ENCODE data around the gene TBX6.

The TBX6 gene

GRCh38 chr16:30069611-30070462 is 21.9 kb downstream of the TBX6 start:
- H3K36me3 ChIP-seq (ENCODE audit: control insufficient read depth, insufficient read depth, low read length): peaks cover 66% of the 10 kb centered on the region
- no peaks in the 10 kb centered on the region for H3K9me3 ChIP-seq (ENCODE audit: control insufficient read depth, low read length)
- H3K27ac ChIP-seq (ENCODE audit: low read depth, low read length, severe bottlenecking): no peak overlapping the region
- H3K4me3 ChIP-seq (ENCODE audit: extremely low read depth, insufficient read depth, low read length, poor library complexity, severe bottlenecking): no peak overlapping the region
- H3K4me1 ChIP-seq (ENCODE audit: control insufficient read depth, insufficient read depth, low read length, poor library complexity, severe bottlenecking): peaks cover 22% of the 10 kb centered on the region
- 96% methylated on average over 22 to 27 of the region's 31 CpGs for WGBS, 2 experiments (ENCODE audit: insufficient coverage in 2 of 2)

GRCh38 chr16:30068750-30069610 is 22.7 kb downstream of the TBX6 start:
- 95 to 100% methylated on average over 12 to 14 of the region's 17 CpGs for WGBS, 2 experiments (ENCODE audit: insufficient coverage in 2 of 2)
- Histone ChIP-seq H3K4me1 (ENCODE audit: control insufficient read depth, insufficient read depth, low read length, poor library complexity, severe bottlenecking) (peaks cover 22% of the 10 kb centered on the region), H3K9me3 (ENCODE audit: control insufficient read depth, low read length) (no peaks in the 10 kb centered on the region), H3K36me3 (ENCODE audit: control insufficient read depth, insufficient read depth, low read length) (peaks cover 66% of the 10 kb centered on the region), H3K27ac (ENCODE audit: low read depth, low read length, severe bottlenecking) (no peak overlapping the region), H3K4me3 (ENCODE audit: extremely low read depth, insufficient read depth, low read length, poor library complexity, severe bottlenecking) (no peak overlapping the region)

GRCh38 chr16:30068333-30068732 is 23.4 kb downstream of the TBX6 start:
- Histone ChIP-seq H3K4me3 (ENCODE audit: extremely low read depth, insufficient read depth, low read length, poor library complexity, severe bottlenecking) (no peak overlapping the region), H3K4me1 (ENCODE audit: control insufficient read depth, insufficient read depth, low read length, poor library complexity, severe bottlenecking) (peaks cover 28% of the 10 kb centered on the region), H3K9me3 (ENCODE audit: control insufficient read depth, low read length) (no peaks in the 10 kb centered on the region), H3K36me3 (ENCODE audit: control insufficient read depth, insufficient read depth, low read length) (peaks cover 66% of the 10 kb centered on the region), H3K27ac (ENCODE audit: low read depth, low read length, severe bottlenecking) (no peak overlapping the region)
- 96 to 99% methylated on average over 7 to 9 of the region's 9 CpGs for WGBS, 2 experiments (ENCODE audit: insufficient coverage in 2 of 2)

GRCh38 chr16:30067584-30067916 is 24.2 kb downstream of the TBX6 start:
- 94 to 96% methylated on average over 3 to 5 of the region's 6 CpGs for WGBS, 2 experiments (ENCODE audit: insufficient coverage in 2 of 2)
- Histone ChIP-seq H3K9me3 (ENCODE audit: control insufficient read depth, low read length) (no peaks in the 10 kb centered on the region), H3K4me1 (ENCODE audit: control insufficient read depth, insufficient read depth, low read length, poor library complexity, severe bottlenecking) (peaks cover 31% of the 10 kb centered on the region), H3K4me3 (ENCODE audit: extremely low read depth, insufficient read depth, low read length, poor library complexity, severe bottlenecking) (peak overlapping the region; percentile 97), H3K27ac (ENCODE audit: low read depth, low read length, severe bottlenecking) (no peak overlapping the region), H3K36me3 (ENCODE audit: control insufficient read depth, insufficient read depth, low read length) (peaks cover 60% of the 10 kb centered on the region)

DNA sequence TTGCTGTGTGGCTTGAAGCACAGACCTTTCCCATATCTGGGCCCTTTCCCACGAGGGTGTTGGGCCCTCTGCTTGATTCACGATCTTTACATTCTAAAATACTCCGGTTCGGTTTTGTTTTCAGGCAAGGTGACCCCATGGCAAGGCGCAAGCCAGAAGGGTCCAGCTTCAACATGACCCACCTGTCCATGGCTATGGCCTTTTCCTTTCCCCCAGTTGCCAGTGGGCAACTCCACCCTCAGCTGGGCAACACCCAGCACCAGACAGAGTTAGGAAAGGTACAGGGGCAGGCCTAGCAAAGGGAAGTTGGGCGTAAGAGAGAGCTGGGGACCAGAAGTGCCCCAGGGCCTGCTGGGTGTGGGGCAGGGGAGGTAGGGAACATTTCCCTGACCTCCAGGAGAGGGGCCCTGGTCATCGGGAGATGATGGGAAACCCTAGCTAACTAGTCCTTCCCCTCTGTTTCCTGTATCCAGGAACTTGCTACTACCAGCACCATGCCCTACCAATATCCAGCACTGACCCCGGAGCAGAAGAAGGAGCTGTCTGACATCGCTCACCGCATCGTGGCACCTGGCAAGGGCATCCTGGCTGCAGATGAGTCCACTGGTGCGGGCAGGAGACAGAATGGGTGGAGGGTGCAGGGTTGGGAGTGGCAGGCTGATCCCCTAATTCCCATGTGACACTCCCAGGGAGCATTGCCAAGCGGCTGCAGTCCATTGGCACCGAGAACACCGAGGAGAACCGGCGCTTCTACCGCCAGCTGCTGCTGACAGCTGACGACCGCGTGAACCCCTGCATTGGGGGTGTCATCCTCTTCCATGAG is 24.8 kb downstream of the TBX6 start:
- no peak overlapping the region for H3K27ac ChIP-seq (ENCODE audit: low read depth, low read length, severe bottlenecking)
- peaks cover 55% of the 10 kb centered on the region for H3K36me3 ChIP-seq (ENCODE audit: control insufficient read depth, insufficient read depth, low read length)
- H3K4me1 ChIP-seq (ENCODE audit: control insufficient read depth, insufficient read depth, low read length, poor library complexity, severe bottlenecking): peaks cover 31% of the 10 kb centered on the region
- H3K9me3 ChIP-seq (ENCODE audit: control insufficient read depth, low read length): no peaks in the 10 kb centered on the region
- WGBS, 2 experiments (ENCODE audit: insufficient coverage in 2 of 2): 79 to 82% methylated on average over 19 to 21 of the region's 21 CpGs
- peak overlapping the region; percentile 97 for H3K4me3 ChIP-seq (ENCODE audit: extremely low read depth, insufficient read depth, low read length, poor library complexity, severe bottlenecking)

DNA sequence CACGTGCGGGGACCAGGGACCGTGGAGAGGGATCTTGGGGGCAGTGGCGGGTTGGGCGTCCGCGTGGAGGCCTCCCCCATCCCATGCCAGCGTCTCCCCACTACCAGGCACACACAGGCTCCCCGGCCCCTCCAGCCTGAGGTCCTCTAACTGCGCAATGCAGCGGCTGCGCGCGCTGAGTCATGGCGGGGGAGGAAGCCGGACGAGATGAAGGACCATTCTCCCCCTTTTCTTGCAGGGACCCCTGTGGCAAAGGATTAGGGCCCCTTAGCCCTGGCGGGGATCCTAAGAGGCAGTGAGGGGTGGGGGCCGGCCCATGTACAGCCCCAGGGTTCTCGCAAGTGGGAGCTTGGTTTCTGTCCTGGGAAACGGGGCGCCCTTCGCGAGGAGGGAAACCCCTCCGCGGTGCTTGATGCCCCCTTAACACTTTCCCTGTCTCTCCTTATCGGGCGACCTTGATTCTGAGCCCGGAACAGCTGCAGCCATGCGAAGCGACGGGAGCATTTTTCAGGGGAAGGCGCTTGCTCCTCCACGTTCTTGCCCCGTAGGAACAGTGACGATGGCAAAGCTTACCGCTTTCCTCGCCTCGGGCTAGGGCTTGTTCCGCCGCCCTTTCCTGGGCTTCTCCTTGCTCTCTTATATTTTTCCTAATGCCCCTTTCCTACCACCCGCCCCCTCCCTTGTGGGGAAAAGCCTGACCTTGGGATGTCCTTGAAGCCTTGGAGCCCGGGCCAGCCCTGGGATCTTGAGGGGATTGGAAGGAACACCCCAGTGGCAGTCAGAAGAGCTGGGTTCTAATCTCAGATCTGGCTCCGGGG is 25.6 kb downstream of the TBX6 start:
- peaks cover 49% of the 10 kb centered on the region for H3K36me3 ChIP-seq (ENCODE audit: control insufficient read depth, insufficient read depth, low read length)
- no peaks in the 10 kb centered on the region for H3K9me3 ChIP-seq (ENCODE audit: control insufficient read depth, low read length)
- peaks cover 31% of the 10 kb centered on the region for H3K4me1 ChIP-seq (ENCODE audit: control insufficient read depth, insufficient read depth, low read length, poor library complexity, severe bottlenecking)
- peak overlapping the region; percentile 97 for H3K4me3 ChIP-seq (ENCODE audit: extremely low read depth, insufficient read depth, low read length, poor library complexity, severe bottlenecking)
- WGBS, 2 experiments (ENCODE audit: insufficient coverage in 2 of 2): 1 to 2% methylated on average over 28 to 29 of the region's 44 CpGs
- peak overlapping the region; percentile 99 for H3K27ac ChIP-seq (ENCODE audit: low read depth, low read length, severe bottlenecking)

GRCh38 chr16:30065102-30065942 is 26.4 kb downstream of the TBX6 start, which contains the start of gene ALDOA:
Gene ALDOA (plus strand): TSS chr16:30065760. CDS start chr16:30066898, 1,138 bp downstream.
- no peaks in the 10 kb centered on the region for H3K9me3 ChIP-seq (ENCODE audit: control insufficient read depth, low read length)
- H3K4me3 ChIP-seq (ENCODE audit: extremely low read depth, insufficient read depth, low read length, poor library complexity, severe bottlenecking): peak within 1 kb of the TSS; percentile 97
- H3K27ac ChIP-seq (ENCODE audit: low read depth, low read length, severe bottlenecking): peak within 1 kb of the TSS; percentile 99
- 0% methylated on average over 67 to 71 of the region's 99 CpGs for WGBS, 2 experiments (ENCODE audit: insufficient coverage in 2 of 2)
- H3K4me1 ChIP-seq (ENCODE audit: control insufficient read depth, insufficient read depth, low read length, poor library complexity, severe bottlenecking): peaks cover 31% of the 10 kb centered on the region
- H3K36me3 ChIP-seq (ENCODE audit: control insufficient read depth, insufficient read depth, low read length): peaks cover 49% of the 10 kb centered on the region

DNA sequence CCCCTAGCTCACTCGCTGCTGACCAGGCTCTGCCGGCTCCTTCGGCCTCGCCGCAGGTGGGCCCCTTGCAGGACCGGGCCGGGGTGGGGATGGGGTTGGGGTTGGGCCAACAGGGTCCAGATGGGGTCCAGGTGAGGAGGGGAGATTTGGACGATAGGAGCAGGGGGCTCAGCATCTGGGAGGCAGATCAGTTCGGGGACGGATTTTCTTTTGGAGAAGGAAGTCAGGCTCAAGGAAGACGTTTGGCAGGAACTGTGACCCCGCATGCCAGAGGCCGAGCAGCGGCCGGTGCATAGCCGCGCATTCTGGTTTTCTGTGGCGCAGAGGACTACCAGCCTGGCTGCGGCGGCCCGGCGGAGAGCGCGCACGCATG is 27.0 kb downstream of the TBX6 start:
- H3K9me3 ChIP-seq (ENCODE audit: control insufficient read depth, low read length): no peaks in the 10 kb centered on the region
- H3K4me1 ChIP-seq (ENCODE audit: control insufficient read depth, insufficient read depth, low read length, poor library complexity, severe bottlenecking): peaks cover 30% of the 10 kb centered on the region
- peaks cover 49% of the 10 kb centered on the region for H3K36me3 ChIP-seq (ENCODE audit: control insufficient read depth, insufficient read depth, low read length)
- H3K27ac ChIP-seq (ENCODE audit: low read depth, low read length, severe bottlenecking): peak overlapping the region; percentile 99
- H3K4me3 ChIP-seq (ENCODE audit: extremely low read depth, insufficient read depth, low read length, poor library complexity, severe bottlenecking): peak overlapping the region; percentile 97
- 0 to 1% methylated on average over 17 of the region's 25 CpGs for WGBS, 2 experiments (ENCODE audit: insufficient coverage in 2 of 2)

DNA sequence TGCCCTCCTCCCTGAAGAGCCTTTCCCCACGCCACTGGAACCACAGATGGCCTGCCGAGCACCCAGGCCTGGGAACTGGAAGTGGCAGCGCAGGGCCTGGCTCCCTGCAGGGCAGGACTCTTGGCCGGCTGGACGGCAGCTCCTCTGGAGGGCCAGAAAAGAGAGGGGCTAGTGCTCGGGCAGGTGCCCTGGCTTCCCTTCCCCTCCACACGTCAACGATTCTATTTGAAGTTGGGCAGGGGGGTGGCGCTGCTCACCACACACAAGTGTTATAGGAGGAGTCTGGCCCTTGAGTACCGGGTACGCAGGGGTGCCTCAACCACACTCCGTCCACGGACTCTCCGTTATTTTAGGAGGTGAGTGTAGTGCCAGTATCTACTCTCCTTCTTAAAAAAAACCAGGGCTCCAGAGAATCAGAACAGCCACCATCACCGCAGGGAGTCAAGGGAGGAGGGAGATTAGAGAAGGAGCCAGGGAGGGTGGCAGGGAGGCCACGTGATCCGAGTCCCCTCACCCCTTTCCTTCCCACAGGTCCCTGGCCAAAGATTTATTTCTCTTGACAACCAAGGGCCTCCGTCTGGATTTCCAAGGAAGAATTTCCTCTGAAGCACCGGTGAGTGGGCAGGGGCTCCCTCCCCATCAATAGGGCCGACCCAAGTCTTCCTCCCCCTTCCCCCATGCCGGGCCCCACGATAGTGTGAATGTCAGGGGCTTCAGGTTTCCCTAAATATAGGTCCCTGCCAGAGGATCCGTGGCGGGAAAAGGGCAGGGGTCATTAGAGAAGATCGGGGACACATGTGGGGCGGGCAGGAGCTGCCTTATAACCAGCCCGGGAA is 27.6 kb downstream of the TBX6 start:
- H3K27ac ChIP-seq (ENCODE audit: low read depth, low read length, severe bottlenecking): peak overlapping the region; percentile 99
- no peaks in the 10 kb centered on the region for H3K9me3 ChIP-seq (ENCODE audit: control insufficient read depth, low read length)
- WGBS, 2 experiments (ENCODE audit: insufficient coverage in 2 of 2): 5 to 6% methylated on average over 9 to 17 of the region's 27 CpGs
- H3K4me1 ChIP-seq (ENCODE audit: control insufficient read depth, insufficient read depth, low read length, poor library complexity, severe bottlenecking): peaks cover 24% of the 10 kb centered on the region
- peaks cover 46% of the 10 kb centered on the region for H3K36me3 ChIP-seq (ENCODE audit: control insufficient read depth, insufficient read depth, low read length)
- H3K4me3 ChIP-seq (ENCODE audit: extremely low read depth, insufficient read depth, low read length, poor library complexity, severe bottlenecking): peak overlapping the region; percentile 97
